ENCODE data around the gene CD180. TPM values are rescaled to one million over a fixed set of nuclear protein-coding genes. Genes with fewer than 3 reads are reported as not detected.

Gene CD180
- under 1 TPM; 0.81 to 0.85 TPM for total RNA-seq

- H3K27ac ChIP-seq: no peak within 1 kb of the TSS
These were observed at the start of gene CD180 for GRCh38 chr5:67196537-67197059. CD180 (minus strand) TSS chr5:67196799; CDS start chr5:67196641, 158 bp downstream.

GRCh38 chr5:67246108-67246507, 49.5 kb upstream of the CD180 start:
- no peak overlapping the region for H3K4me3 ChIP-seq
- H3K27ac ChIP-seq: peak overlapping the region; percentile 6 to 58
- H3K4me1 ChIP-seq (ENCODE audit: control insufficient read depth in 1 of 2, low read depth in 2 of 2): peaks cover 13 to 30% of the 10 kb centered on the region in 2 donors
- peak; percentile 81 for TF ChIP-seq CTCF (IDR thresholded peaks at IDR 0.05)
- no peak for ATAC-seq (ENCODE audit: insufficient number of reproducible peaks, low FRiP score, low read depth)
- DNase-seq (ENCODE audit: low spot score): no peak
- H3K36me3 ChIP-seq: no peaks in the 10 kb centered on the region
- H3K9me3 ChIP-seq: no peaks in the 10 kb centered on the region
- no peaks in the 10 kb centered on the region for H3K27me3 ChIP-seq (replicated peaks; ENCODE audit: insufficient read depth)

More at GRCh38 chr5:67196537-67197059, at the start of gene CD180:
- peaks cover 5 to 36% of the 10 kb centered on the region in 2 donors for H3K4me1 ChIP-seq (ENCODE audit: control insufficient read depth in 1 of 2, low read depth in 2 of 2)
- no peak within 1 kb of the TSS for H3K4me3 ChIP-seq
- H3K9me3 ChIP-seq: no peaks in the 10 kb centered on the region
- DNase-seq (ENCODE audit: low spot score) (no peak), ATAC-seq (ENCODE audit: insufficient number of reproducible peaks, low FRiP score, low read depth) (no peak)
- no peak for TF ChIP-seq CTCF (IDR thresholded peaks at IDR 0.05)
- H3K36me3 ChIP-seq: no peaks in the 10 kb centered on the region
- H3K27me3 ChIP-seq (replicated peaks; ENCODE audit: insufficient read depth): no peaks in the 10 kb centered on the region

GRCh38 chr5:67245259-67245846, 48.8 kb upstream of the CD180 start:
- no peaks in the 10 kb centered on the region for H3K9me3 ChIP-seq
- no peaks in the 10 kb centered on the region for H3K27me3 ChIP-seq (replicated peaks; ENCODE audit: insufficient read depth)
- no peak for TF ChIP-seq CTCF (IDR thresholded peaks at IDR 0.05)
- no peak overlapping the region for H3K4me3 ChIP-seq
- DNase-seq (ENCODE audit: low spot score): no peak
- ATAC-seq (ENCODE audit: insufficient number of reproducible peaks, low FRiP score, low read depth): no peak
- H3K27ac ChIP-seq: no peak overlapping the region
- H3K4me1 ChIP-seq (ENCODE audit: control insufficient read depth in 1 of 2, low read depth in 2 of 2): peaks cover 13 to 30% of the 10 kb centered on the region in 2 donors
- H3K36me3 ChIP-seq: no peaks in the 10 kb centered on the region

GRCh38 chr5:67244345-67244793, 47.8 kb upstream of the CD180 start:
- H3K36me3 ChIP-seq: no peaks in the 10 kb centered on the region
- DNase-seq (ENCODE audit: low spot score) (no peak), ATAC-seq (ENCODE audit: insufficient number of reproducible peaks, low FRiP score, low read depth) (no peak)
- peaks cover 10 to 27% of the 10 kb centered on the region in 2 donors for H3K4me1 ChIP-seq (ENCODE audit: control insufficient read depth in 1 of 2, low read depth in 2 of 2)
- no peaks in the 10 kb centered on the region for H3K9me3 ChIP-seq
- no peaks in the 10 kb centered on the region for H3K27me3 ChIP-seq (replicated peaks; ENCODE audit: insufficient read depth)
- no peak for TF ChIP-seq CTCF (IDR thresholded peaks at IDR 0.05)
- H3K27ac ChIP-seq: no peak overlapping the region
- no peak overlapping the region for H3K4me3 ChIP-seq

- Histone ChIP-seq H3K9me3 (no peaks in the 10 kb centered on the region), H3K4me1 (ENCODE audit: control insufficient read depth in 1 of 2, low read depth in 2 of 2) (peaks cover 7 to 23% of the 10 kb centered on the region in 2 donors)
These were observed 47.3 kb upstream of the CD180 start for GRCh38 chr5:67243944-67244343.

More at GRCh38 chr5:67243944-67244343, 47.3 kb upstream of the CD180 start:
- H3K27me3 ChIP-seq (replicated peaks; ENCODE audit: insufficient read depth): no peaks in the 10 kb centered on the region
- ATAC-seq (ENCODE audit: insufficient number of reproducible peaks, low FRiP score, low read depth) (no peak), DNase-seq (ENCODE audit: low spot score) (no peak)
- H3K27ac ChIP-seq: no peak overlapping the region
- TF ChIP-seq CTCF (IDR thresholded peaks at IDR 0.05): no peak
- H3K4me3 ChIP-seq: no peak overlapping the region
- H3K36me3 ChIP-seq: no peaks in the 10 kb centered on the region

Data from thoracic aorta (tissue), 2 donors.